DMS 273 (cell line): ENCODE data around the gene HILPDA.
A peak's percentile ranks its signal among the peaks of the same experiment; 100 is the strongest.
"Not testable (repeated sequence)": the region's sequence is repeated elsewhere in the genome, so short reads cannot be mapped to it uniquely, and the experiment has no call there.

Experiments
- DNase-seq: peaks from one replicate; lab custom pipeline; 2025; ENCODE audit not compliant: unreplicated experiment; lab: John Stamatoyannopoulos, UW

HILPDA gene

DNA sequence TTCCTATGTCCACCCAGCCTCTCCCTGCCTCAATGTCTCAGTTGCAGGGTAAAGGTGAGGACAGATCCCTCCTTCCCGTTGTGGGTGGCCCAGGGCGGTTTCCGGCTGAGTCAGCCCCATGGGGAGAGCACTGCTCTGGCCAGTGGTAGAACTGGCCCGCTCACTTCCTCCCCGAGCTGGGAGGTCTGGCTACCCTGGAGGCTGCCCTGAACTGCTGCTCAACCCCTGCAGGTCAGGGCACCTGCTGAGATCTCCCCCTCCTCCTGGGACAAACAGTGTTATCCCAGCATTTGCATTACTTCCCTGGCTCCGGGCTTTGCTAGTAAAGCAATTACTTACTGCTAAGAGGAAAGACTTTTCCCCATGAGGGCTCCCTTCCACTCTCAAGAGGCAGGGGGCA, 24.5 kb upstream of the HILPDA start:
- DNase-seq = no peak

- DNase-seq = no peak
Measured at GRCh38 chr7:128431754-128432153, 23.9 kb upstream of the HILPDA start.

DNA sequence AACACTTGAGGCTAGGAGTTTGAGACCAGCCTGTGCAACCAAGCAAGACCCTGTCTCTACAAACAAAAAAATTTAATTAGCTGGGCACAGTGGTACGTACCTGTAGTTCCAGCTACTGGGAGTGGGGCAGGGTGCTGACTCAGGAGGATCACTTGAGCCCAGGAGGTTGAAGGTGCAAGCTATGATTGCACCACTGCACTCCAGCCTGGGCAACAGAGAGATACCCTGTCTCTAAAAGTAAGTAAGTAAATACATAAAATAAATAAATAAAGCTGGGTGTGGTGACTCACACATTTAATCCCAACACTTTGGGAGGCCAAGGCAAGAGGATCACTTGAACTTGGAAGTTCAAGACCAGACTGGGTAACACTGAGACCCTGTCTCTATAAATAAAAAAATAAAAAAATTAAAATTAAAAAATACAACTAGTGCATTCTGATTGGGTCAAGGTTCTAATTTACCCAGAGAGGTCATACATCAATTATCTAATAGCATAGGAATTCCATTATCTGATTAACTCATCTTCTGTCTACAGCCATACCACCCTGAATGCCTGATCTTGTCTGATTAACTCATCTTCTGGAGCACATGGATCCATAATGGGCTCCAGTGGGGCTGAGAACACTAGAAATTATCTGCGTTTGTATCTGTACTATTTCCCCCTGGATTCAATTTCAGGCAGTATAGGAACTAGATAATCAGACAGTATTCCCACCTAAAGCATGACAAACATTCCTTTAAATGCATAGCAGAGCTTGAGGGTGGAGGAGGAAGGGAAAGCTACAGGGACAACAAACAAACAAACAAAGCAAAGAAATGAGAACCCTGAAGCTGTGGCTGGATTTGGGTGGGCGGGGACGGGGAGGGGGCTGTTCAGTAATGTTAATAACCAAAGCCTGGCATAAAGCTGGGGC, 21.0 kb upstream of the HILPDA start:
- no peak for DNase-seq

GRCh38 chr7:128435327-128435686, 20.4 kb upstream of the HILPDA start:
- DNase-seq = no peak

DNA sequence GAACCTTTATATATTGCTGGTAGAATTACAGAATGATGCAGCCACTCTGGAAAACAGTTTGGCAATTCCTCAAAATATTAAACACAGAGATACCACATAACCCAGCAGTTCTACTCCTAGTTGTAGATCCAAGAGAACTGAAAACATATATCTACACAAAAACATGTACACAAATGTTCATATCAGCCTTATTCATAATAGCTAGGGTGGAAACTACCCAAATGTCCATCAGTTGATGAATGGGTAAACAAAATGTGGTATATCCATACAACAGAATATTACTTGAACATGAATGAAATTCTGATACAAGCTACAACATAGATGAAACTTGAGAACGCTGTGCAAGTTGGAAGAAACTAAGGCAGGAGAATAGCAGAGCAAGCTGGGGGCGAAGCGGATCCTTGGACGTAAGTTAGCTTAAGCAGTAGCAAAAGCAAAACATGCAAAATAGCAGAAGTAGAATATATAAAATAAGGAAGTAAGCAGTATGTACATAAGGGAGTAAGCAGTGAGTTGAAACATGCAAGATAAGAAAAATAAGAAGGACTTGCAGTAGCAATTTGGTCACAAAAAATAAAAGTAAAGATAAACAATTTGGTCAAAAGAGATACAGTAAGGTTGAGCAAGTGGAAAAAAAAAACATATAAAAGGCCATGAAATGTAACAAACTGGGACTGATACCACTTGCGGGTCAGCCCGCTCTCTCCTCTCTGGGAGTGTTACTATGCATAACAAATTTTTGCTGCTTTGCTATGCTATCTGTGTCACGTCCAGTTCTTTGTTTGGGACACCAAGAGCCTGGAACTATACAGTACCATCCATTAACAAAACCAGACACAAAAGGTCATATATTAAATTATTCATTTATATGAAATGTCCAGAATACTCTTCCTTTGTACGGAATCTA, 18.0 kb upstream of the HILPDA start:
- DNase-seq = no peak

DNA sequence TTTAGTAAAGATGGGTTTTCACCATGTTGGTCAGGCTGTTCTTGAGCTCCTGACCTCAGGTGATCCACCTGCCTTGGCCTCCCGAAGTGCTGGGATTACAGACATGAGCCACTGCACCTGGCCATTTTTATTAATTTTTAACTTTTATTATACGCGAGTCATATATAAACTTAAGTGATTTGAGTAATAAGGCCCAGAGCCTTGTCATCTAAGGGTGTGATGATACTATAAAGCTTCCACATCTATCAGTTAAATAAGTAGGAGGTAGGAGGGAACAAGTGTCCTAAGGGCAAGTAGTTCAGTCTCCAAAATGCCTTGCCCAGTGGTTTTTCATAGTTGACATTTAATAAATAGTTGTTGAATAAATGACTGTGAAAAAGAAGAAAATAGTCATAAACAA, 13.3 kb upstream of the HILPDA start:
- DNase-seq = no peak

GRCh38 chr7:128443831-128444600, 11.7 kb upstream of the HILPDA start:
- DNase-seq = no peak

DNA sequence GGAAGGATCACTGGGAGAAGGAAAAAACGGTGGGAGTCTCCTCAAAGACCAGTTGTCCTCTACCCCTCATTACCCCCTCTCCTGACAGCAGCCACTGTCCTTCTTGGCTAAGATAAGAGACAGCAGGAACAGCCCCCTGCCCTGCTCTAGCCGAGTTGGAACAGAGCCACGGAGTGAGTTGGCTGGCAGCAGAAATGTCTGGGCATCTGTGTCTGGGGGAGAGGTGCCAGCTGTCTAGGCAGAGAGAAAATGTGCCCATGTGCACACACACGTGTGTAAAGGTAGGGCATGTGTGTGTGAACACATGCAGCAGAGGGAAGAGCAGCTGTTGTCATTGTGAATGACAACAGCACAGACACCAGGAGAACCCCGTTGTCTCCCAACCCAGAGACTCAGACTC, 9.4 kb upstream of the HILPDA start:
- peak; percentile 96 for DNase-seq

GRCh38 chr7:128447941-128448564, 7.6 kb upstream of the HILPDA start:
- DNase-seq = no peak

- DNase-seq = no peak
Measured at GRCh38 chr7:128448751-128449302, 6.9 kb upstream of the HILPDA start.

- DNase-seq = no peak
Measured at GRCh38 chr7:128450409-128450808, 5.3 kb upstream of the HILPDA start.

DNA sequence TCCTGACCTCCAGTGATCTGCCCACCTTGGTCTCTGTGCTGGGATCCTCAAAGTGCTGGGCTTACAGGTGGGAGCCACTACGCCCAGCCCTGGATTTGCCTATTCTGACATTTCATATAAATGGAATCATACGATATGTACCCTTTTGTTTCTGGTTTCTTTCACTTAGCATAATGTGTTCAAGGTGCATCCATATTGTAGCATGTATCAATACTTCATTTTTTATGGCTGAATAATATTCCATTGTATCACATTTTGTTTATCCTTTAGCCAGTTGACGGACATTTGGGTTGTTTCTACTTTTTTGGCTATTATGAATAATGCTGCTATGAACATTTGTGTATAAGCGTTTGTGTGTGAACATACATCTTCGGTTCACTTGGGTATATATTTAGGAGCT, 4.8 kb upstream of the HILPDA start:
- no peak for DNase-seq

DNA sequence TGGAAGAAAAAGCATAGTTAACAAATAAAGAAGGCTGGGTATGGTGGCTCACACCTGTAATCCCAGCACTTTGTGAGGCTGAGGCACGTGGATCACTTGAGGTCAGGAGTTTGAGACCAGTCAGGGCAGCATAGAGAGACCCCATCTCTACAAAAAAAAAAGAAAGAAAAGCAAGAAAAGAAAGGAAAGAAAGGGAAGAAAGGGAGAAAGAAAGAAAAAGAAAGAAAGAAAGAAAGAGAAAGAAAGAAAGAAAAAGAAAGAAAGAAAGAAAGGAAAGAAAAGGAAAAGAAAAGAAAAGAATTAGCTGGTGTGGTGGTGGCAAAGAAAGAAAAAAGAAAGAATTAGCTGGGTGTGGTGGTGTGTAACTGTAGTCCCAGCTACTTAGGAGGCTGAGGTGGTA, 3.1 kb upstream of the HILPDA start:
- no peak for DNase-seq

DNA sequence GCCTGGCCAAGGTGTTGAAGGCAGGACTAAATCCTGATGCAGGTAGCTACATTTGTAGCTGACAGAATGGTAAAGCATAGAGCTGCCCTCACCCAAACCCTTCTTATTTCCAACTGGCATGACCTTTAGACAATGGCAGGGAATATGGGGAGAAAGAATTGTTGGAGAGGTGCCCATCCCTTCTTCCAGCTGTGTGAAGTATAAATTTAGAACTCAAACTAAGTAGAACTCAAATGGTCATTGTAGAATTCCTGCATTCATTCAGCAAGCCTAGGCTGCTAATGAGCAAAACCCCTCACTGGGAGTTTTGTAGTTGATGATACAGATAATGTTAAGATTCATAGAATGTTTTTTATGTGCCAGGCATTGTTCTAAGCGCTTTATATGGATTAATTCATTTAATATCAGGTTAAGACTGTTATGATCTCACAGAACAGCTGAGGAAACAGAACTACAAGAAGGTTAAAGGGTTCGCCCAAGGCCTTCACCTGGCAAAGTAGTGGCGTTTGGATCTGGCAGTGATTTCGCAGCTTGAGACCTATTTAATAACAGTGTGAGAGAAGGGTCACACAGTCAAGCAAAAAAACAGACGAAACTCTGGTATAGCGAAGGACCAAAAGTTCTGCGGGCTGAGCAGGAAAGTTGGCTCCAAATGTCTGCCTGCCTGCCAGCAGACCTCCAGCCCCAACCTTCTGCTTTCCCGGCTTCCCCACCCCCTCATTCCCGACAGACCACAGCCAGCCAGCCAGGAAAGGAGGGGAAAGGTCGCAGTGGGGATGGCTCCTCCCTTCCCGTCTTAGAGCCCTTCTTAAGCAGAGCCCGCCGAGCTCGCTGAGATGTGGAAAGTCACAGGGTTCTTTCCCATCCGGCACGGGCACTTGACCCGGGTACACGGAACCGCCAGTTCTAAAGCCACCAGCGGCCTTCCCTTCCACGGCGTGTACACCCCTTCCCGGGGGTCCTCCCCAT, 1.6 kb upstream of the HILPDA start:
- DNase-seq = peak; percentile 93

DNA sequence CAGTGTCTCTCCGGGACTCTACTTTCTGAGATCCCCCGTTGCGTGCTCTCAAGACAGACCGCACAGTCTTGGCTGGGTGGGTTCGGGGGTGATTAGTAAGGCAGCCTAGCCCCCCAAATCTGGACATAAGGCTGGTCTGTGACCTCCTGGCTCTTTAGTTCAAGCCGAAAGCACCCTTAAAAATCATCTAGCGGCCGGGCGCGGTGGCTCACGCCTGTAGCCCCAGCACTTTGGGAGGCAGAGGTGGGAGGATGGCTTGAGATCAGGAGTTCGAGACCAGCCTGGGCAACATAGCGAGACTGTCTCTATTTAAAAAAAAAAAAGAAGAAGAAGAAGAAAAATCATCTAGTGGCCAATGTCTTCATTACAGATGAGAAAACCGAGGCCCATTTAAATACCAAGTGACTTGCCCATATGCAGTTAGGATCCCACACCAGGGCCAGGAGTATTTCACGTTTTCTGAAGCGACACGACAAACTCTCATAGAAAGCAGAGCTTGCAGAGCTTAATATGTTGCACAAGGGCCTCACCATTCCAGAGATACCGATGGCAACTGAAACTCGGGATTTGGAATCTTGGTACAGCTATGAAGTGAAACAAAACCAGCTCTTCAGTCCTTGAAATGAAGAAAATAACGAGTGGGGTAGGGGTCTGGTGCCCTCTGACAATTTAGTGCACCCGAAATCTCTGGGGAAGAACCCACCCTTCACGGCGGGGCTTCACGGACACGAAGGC, 703 bp upstream of the HILPDA start:
- DNase-seq = peak; percentile 68

DNA sequence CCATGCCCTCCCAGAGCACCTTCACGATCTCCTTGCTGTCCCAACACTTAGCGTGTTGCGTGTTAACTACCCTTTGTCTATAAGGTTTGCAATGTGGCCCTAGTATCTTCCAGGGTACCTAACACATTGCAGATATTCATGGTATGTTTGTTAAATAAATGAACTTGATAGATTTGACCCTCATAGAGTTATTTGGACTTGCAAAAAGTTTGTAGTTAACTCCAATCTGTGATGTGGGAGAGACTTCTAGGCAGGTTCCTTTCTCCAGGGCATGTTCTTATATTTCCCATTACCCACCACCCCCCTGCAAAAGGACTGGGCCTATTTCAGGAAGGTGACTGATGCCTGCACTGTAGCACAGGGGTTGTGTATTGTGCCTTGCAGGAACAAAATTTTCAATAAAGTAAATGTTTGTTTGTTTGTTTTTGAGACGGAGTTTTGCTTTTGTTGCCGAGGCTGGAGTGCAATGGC, 612 bp downstream of the HILPDA start:
- DNase-seq = peak; percentile 64

GRCh38 chr7:128457385-128457784, 1.7 kb downstream of the HILPDA start:
- not testable (repeated sequence) for DNase-seq

DNA sequence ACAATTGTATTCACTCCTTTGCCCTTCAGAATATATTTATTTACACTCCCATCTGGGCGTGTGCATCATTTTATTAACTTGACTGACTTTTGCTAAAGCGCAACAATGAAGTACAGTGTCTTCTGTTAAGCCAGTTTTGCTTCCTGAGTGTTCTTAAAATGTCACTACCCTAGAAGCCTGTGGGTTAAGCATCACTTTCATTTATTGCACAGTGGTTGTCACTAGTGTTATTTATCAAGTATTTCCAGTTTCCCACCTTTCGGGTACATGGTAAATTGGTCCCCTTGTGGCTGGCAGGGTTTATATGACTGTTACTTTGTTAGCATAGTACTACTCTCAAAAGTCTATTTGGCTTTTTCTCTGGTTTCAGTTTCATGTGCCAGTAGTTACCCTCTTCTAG, 3.3 kb downstream of the HILPDA start:
- DNase-seq = no peak
